Activated T-helper 1 cell treated with Interleukin-2 at 50 U/mL for 16 hours (primary cell): ENCODE measurements around the gene FAM237A.

Experiments used
- DNase-seq: peaks from one replicate; pipeline ENCODE4 v3.0.0-alpha.2; 2020; ENCODE audit warnings: low read depth

Gene FAM237A

DNA sequence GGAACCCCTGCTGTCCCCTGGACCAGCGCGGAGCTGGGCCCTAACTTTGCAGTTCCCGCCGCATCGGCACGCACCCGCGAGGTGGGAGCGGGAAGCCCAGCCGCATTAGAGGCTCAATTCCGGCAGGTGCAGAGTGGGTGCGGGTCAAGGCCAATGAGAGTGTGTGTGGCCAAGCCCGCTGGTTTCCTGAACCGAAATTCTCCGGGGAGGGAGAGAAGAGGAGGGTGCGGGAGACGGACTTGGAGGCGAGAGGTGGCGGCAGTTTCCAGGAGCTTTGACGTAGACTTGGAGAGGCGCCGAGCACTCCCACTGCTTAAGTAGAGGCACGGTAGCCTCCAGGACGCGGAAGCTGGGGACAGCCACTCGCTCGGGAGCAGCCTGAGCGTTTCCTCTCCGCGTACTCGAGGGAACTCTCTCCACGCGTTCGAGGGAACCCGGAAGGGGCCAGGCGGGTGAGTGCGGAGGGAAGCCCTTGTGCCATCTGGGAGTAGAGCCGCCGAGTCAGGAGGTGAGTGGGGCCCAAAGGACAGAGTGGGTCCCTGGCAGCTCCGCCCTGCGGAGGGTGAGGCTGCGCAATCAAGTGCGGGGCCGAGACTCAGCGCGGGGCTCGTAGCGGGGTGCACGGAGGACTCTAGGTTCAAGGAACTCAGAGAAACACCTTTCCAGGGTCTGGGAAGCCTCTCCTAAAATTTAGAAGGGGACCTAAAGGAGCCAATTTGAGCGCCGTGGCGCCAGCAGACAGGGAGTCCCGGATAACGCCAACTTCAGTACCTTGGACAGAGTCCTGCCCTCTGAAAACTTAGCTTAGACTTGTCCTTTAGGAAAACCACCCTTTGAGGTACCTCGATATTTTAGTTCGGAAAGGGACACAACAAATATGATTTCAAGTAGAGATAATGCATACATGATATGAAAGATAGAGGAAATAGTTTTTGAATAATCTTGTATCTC lies at the start of gene FAM237A:
TSS of gene FAM237A (plus strand) at position 413 of the 951 bp plus-strand sequence. CDS start 1,750 bp downstream, outside the sequence.
- no peak for DNase-seq

DNA sequence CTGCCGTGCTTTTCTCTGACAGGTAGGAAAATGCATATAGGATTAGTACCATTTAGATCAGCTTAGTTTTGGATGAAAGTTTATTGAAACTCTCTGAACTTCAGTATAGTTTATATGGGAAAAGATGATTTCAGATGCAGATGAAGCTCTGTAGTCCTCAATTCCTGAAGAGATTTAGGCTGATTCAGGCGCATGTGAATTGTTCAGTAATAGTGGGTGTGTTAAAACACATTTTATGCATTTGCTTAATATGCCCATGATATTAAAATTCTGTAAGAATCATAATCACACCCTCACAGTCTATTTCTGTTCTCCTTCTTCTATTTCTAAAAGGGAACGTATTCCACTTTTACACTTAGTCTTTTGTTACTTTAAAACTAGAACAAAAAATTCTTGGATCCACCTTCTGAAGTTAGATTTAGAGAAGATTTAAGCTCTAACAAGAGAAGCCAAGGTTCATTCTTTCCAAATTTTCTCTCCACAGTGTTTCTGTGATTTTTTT lies 44.5 kb upstream of the FAM237A start:
- no peak for DNase-seq

DNA sequence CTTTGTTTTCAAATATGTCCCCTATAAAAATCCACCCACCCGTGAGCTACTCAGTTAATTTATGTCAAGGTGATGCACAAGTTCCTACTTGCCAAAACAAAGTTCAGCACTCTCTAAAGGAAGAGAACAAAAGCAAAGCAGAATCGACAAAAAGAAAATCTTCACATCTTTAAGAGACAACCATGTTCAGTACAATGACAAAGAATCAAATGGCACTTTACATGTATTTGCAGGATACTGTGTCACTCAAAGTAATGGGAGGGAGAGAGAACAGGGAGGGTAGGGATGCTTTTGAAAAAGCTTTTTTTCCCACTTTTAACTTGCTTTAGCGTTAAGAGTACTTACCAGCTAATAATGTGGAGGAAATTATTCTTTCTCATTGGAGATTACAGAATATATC lies 39.0 kb upstream of the FAM237A start:
- no peak for DNase-seq

DNA sequence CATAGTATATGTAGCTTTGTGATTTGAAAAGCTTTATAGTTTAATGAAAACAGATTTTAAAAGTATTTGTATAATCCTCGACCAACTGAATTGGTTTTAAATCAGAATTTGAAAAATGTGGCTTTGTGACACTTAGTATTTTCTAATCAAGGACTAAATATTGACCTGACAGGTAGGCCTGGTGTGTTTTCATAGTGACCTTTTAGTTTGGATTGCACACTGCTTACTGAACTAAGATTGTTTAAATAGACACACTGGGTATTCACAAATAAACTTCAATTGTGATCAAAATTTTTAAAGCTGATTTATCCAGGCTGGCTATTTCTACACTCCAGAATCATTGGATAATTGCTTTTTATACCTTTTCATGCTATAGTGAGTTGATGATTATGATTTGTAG lies 31.8 kb upstream of the FAM237A start:
- no peak for DNase-seq

DNA sequence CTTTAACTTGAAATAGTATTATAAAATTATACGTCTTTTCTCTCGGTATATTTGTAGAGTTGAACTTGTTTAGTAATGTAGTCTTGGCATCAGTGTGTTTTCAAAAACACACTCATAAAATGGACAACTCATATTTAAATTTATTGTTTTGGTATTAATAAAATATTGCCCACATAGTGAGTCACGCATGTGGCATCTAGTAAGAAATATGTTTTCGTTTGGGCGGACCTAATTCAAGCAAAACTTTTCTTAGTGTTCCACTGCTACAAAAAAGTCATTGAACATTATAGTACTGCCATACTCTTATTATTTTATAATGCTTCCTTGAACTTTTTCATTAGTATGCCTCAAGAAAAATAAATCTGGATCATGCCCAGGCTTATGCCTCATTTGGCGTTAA lies 31.1 kb upstream of the FAM237A start:
- DNase-seq = no peak

DNA sequence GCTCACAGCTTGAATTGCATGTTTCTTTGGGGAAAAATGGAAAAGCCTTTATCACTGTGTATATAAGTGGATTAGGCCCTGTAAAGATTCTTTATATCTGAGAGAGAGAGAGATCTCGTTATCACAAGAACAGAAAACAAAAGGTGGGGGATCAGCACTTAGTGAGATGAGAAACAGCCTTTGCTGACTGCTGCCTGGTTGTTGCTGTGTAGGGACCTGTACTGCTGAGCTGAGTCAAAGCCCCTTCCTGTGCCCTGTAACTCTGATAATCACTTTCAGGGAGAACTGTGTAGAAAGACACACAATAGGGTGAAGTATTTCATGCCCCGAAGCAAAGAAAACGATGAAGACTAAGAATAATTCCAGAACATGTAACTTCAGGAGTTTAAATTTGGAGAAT lies 30.6 kb upstream of the FAM237A start:
- DNase-seq = no peak

DNA sequence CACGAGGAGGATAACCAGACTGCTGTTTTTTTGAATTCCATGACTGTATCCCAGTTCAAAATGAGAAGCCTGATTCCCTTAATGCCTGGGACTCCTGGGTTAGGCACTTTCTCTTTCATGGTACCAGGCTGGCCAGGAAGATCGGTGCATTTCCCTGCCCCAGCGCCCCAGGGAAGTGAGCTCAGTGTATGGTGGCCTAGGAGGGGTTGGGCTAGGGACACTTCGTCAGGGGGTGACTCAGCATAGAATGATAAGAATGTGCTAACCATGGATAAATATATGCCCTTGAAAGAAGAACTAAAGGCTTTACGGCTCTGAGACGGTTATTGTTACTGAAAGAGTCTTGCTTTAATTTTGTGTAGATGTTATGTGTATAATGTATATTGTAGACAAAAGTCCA lies 27.5 kb upstream of the FAM237A start:
- no peak for DNase-seq

DNA sequence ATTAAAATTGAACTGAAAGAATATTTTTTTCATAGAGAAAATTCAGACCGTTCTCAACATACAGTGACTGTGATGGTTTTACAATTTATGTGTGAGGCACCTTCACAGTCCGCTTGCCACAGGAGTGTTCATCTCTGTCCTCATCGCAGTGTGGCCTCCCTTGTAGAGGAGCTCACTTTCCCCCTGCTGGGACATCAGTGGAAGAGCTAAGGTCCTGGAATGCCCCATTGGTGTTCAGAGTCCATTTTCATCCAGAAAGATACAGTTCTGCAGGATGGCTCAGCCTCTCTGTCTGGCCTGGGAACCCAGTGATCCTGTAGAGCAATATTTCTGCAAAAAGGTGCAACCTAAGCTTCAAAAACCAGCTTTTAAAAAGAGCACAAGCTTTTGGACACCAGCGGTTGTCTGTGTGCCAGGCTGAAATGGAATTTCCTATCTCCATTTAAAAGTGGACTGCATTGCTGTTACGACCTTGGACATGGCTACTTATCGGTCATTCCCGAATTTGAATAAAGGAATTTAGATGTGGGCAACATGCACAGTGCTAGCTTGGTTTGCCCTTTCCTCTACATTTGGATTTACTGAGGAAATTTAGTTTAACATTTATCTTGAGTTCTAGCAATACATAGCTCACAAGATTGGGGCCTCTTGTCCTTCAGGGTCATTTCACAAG lies 26.7 kb upstream of the FAM237A start:
- DNase-seq = no peak

DNA sequence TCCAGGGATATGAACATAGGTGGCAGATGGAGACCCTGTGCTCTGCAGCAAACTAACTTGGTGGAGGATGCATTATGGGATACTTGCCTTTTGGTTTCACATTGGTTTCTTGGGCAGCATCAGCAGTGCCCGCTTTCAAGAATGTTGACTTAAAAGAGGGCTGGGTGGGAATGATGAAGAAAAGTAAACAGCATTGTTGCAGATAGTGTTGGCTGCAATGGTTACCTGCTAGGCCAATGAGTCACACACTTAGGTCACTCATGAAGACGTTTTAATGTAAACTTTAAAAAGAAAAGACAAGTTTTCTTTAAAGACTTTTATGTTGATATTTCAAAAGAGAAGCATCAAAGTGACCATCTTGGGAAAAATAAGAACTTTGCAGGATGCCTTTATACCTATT lies 26.1 kb upstream of the FAM237A start:
- no peak for DNase-seq

DNA sequence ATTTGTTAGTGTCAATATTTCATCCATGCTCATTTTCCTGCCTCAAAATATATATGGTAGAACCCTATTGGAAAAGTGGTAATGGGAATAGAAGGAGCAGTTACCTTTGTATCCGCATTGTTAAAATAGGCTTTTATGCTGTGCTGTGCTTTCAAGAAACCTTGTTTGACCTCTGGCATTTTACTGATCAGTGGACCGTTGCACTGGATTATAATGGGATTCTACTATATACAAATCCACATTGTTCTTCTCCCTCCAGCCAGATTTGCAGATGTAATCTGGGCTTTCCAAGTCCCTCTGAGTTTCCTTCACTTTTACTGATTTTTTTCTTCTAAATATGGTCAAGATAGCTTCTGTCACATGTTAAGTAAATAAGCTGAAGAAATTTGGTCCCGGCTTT lies 23.3 kb upstream of the FAM237A start:
- DNase-seq = no peak

DNA sequence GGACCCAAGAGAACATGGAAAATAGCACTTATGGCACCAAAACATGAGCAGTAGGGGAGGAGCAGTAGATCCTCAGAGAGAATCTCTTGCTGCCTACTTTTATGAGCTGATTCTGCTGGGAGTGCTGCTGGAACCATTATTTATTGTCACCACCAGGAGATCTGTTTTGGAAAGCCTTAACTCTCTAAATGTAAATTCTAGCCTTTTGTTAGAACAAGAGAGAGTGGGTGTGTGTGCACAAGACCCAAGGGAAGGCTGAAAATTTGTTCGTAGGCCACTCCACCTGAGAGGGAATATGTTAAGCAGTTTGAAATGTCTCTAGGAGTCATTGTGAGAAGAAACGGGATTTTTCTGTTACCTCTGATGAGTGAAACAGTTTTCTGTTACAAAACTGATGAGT lies 16.2 kb upstream of the FAM237A start:
- no peak for DNase-seq

DNA sequence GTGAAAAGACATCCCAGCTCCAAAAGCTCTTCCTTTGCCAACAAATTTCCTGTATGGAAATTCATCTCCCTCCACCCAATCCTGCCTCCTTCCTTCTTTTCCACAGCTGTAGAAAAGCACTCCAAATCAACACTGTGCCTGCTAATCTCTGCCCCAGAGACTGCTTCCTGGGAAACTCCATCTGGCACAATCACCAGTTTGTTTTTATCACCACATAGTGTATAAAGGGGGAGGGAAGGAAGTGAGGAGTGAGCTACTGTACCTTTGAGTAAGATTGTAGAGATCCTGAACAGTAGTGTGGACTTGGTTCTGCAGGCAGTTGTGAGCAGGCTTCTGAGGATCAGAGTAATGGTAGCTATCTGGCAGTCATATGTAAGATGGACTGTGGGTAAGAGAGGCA lies 14.7 kb upstream of the FAM237A start:
- no peak for DNase-seq

DNA sequence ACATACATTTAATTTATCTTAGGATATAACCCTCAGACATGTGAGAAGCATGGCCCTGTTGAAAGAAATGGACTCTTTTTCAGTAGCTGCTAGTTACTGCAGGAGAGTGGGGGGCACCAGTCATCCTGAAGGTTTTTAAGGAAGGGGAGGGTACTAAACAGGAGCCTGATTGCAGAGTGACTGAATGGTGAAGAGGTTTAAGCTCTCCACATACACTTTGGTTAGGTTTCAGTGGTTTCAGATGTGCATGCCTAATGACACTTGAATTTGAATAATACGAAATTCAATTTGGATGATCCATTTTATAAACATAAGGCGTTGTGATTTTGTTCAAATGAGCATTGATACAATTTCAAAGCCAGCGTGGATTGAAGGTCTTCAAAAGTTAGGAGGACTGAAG lies 10.9 kb upstream of the FAM237A start:
- no peak for DNase-seq

DNA sequence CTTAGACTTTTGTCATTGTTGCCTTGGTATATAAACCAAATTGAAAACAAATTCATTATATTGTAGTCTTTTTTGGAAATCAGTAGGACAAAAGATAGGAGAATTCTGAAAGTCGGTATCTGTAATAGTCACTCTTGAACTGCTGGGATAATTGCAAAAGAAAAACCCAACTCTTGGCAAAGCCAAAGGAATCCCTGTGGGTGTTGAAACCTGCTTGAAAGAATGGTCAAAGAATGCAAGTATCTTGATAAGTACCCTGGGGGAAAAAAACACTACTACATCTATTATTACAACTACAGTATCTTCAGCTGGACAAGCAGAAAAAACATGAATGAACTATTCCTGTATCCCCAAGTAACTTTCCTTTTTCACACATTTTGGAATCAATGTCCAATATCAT lies 7.3 kb upstream of the FAM237A start:
- no peak for DNase-seq

DNA sequence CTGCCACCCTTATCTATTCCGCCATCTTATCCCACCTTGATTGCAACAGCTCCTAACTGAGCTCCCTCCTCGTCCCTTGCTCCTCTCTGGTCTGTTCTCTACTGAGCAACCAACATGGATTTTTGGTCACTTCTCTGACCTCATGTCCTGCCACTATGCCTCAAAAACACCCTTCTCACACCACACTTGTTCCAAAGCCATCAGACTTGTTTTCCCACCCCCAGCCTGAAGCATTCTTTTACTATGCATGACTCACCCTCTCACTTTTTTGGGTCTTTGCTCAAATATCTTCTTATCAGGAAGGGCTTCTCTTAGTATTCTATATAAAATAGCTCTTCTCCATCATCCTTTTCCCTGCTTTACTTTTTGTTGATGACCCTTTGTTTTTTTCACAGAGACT lies 2.7 kb upstream of the FAM237A start:
- no peak for DNase-seq

DNA sequence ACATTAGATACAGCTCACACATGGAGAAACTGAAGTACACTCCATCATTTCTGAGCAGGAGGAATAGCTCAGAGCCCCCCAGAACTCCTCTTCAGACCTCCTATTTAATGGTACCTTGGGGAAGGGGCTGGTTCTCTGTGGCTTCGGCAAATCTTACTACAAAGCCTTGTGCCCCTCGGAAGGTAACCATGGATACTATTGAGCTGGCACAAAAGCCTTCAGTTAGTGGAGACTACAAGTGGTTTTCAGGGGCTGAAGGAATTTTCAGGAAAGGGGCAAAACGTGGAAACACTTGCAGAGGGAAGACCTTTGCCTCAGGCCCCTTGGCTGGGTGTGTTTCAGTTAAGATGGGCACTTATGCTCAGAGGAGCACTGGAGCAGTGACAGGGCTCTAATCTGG lies 1.1 kb upstream of the FAM237A start:
- DNase-seq = no peak

DNA sequence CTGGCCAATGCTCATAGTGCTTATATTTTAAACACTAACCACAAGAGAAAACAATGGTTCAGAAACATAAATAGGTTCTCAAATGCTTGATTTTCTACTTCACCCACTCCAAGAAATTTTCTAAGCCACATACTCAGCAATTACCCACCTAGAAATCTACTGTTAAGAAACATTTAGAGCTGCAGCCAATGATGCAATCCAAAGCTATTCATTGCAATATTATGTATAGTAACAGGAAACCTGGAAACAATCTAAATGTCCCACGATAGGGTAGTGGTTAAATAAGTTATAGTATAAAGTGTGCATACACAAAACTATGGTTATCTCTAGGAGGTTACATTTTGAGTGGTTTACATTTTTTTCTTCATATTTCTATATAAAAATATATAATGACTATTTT lies 5.7 kb downstream of the FAM237A start:
- DNase-seq = no peak

DNA sequence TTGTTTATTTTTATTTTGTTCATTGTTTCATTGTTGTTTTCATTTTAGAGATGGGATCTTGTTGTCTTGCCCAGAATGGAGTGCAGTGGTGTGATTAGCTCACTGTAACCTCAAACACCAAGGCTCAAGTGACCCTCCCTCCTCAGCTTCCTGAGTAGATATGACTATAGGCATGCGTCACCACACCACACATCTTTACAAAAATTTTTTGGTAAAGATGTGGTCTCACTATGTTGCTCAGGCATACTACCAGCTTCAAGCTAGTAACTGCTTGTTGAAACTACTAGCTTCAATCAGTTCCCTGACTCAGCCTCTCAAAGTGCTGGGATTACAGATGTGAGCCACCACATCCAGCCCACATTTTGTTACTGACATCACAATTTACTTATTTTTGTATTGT lies 14.8 kb downstream of the FAM237A start:
- no peak for DNase-seq

DNA sequence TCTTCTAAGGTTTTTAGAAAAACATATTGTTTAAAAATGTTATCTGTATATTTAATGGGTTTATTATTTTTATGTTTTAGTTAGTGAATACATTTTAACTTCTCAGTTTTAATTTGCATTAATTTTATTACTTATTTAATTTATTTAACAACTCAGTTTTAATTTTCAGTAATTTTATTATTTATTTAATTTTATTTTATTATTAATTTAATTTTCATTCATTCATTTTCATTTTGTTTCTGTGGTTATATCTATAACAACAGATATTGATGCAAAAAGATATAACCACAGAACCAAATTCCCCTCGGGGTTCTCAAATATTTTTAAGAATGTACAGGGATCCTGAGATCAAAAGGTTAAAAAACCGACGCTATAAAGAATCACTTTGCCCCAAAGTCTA lies 23.0 kb downstream of the FAM237A start:
- DNase-seq = no peak

DNA sequence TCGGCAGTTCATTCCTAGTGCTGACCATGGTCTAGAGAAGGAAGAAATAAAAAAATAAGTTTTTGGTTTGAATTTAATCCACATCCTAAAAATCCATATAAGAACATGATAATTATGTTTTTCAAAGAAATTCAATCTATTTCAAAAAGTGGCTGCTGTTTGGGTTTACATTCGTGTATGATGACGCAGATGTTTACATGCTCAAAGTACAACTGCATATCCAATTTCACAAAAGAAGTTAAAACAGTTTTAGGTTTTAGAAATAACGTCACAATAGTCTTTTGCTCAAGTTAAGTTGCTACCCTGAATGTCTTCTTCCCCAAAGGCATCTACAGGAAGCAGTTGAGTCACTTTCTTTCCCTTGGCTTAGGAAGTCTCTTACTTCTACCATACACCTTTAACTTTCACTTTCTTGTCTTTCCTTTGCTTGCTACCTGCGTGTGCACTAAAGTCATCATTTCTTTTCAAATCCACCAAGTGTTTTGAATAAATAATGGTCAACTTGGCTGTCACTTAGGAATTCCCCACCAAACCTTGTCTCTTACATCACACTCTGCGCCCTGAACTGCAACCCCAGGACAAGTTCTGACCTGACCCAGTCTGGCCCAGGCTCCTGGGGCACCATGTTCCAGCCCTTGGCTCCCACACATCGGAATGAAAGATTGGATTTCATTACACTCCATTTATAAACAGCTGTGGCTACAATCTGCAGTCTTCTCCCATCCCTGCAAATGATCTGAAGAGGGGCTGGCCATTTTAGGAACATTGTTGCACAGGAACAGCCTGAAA lies 28.4 kb downstream of the FAM237A start:
- DNase-seq = no peak

DNA sequence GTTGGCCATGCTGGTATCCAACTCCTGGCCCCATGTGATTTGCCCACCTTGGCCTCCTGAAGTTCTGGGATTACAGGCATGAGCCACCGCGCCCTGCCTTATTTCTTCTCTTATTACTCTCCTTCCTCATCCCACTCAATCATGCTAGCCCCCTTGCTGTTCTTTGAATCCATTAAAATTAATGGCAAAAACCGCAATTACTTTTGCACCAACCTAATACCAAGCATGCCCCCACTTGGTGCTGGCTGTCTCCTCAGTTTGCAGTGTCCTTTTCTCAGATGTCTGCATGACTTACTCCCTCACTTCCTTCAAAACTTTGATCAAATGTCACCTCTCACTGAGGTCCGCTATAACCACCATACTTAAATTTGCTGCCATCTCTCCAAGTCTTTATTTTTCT lies 41.3 kb downstream of the FAM237A start:
- no peak for DNase-seq

DNA sequence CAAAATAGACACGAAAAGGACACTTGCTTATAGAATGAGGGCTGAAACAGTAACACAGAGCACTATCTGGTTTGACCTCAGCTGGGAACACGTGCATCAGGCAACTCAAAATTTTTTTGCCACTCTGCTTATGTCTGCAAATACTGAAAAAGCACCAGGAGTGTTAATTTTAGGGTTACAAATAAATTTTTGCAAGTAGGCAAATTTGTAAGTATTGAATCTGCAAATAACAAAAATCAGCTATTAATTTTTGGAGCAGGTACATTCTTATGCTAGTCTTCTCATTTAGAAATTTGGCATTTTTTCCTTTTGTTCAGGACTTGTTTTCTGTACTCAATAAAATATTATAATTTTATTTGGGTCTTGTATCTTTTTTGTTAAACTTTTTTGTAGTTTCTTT lies 46.2 kb downstream of the FAM237A start:
- DNase-seq = no peak

DNA sequence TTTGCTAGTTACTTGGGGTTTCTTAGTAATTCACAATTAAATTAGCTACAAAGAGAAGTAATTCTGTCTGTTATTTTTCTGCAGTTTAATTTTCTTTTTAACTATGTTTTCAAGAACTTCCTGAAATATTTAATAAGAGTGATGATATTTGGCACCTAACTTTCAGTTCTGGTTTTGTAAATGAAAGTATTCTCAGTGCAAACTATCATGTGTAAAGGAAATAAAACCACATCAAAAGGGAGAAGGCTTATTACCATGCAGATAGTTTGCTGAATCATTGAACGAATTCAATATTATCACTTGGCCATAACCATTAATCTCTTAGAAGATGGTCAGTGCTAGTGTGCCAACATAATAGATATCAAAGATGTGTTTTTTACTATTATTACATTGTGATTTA lies 46.7 kb downstream of the FAM237A start:
- no peak for DNase-seq
